Cardiac fibroblast (primary cell): ENCODE data around the gene CDHR2.

Experiments
- DNase-seq, 2 donors: peaks; one replicate each; pipeline versions ENCODE4 v3.0.0 to v3.0.0-alpha.2; 2010; ENCODE audit warnings: low read depth in 2 of 2
- H3K4me3 ChIP-seq, 2 donors: replicated peaks in 1 of 2; 1 replicate in 1 of 2; 2 replicates in 1 of 2; pipeline ENCODE4 v1.5.1; 2011; ENCODE audit warnings: low read depth in 2 of 2, low read length in 2 of 2, mild to moderate bottlenecking in 2 of 2, moderate library complexity in 1 of 2
- CTCF ChIP-seq: IDR thresholded peaks from one replicate; pipeline ENCODE4 v1.5.1; 2011; ENCODE audit warnings: low read depth, mild to moderate bottlenecking, low read length, inconsistent platforms

CDHR2 gene

GRCh38 chr5:176625512-176625911 lies 76.4 kb downstream of the CDHR2 start:
- TF ChIP-seq CTCF = no peak
- DNase-seq = no peak
- no peak overlapping the region for H3K4me3 ChIP-seq

- H3K4me3 ChIP-seq = no peak overlapping the region
- no peak for DNase-seq
- TF ChIP-seq CTCF = no peak
Measured at GRCh38 chr5:176625966-176626875, 77.1 kb downstream of the CDHR2 start.

- DNase-seq = no peak
- no peak for TF ChIP-seq CTCF
- no peak overlapping the region for H3K4me3 ChIP-seq
Measured at GRCh38 chr5:176626876-176627236, 77.7 kb downstream of the CDHR2 start.

GRCh38 chr5:176627582-176627981 lies 78.4 kb downstream of the CDHR2 start:
- no peak for DNase-seq
- H3K4me3 ChIP-seq = no peak overlapping the region
- no peak for TF ChIP-seq CTCF

GRCh38 chr5:176628406-176629228 lies 79.5 kb downstream of the CDHR2 start:
- no peak for DNase-seq
- TF ChIP-seq CTCF = no peak
- H3K4me3 ChIP-seq = no peak overlapping the region

- H3K4me3 ChIP-seq = peak overlapping the region in 1 of 2 donors; percentile 39
- no peak for TF ChIP-seq CTCF
- no peak for DNase-seq
Measured at GRCh38 chr5:176629317-176629852, 80.2 kb downstream of the CDHR2 start.
